HG03378 (cell line): ENCODE measurements around the gene CDC42BPA.

ENCODE experiments used
- ATAC-seq: cut with Tn5 transposase; IDR thresholded peaks from one replicate; pipeline ENCODE4 v1.9.1; 2021; ENCODE audit warnings: mild to moderate bottlenecking, moderate library complexity; ENCODE audit not compliant: unreplicated experiment

The CDC42BPA gene

GRCh38 chr1:227215863-227216510, 102.3 kb downstream of the CDC42BPA start:
- ATAC-seq = no peak

- ATAC-seq = no peak
Observed at GRCh38 chr1:227214207-227214606, 104.1 kb downstream of the CDC42BPA start.

DNA sequence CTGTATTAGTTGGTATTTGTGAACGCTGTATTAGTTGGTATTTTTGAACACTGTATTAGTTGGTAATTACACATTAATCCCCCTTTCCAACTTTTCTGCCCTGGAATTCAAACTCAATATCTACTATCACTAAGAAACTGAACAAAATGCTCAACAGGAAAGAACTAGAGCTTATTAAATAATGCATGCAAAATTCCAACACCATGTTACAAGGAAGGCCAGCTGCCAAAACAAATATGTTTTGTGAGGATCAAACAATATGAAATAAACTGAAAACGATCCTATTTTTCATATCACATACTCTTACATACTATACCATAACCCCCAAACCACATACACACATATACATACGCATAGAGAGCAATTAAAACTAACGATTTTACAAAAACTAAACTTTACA, 104.9 kb downstream of the CDC42BPA start:
- ATAC-seq = no peak

- no peak for ATAC-seq
Observed at GRCh38 chr1:227212164-227212563, 106.1 kb downstream of the CDC42BPA start.

DNA sequence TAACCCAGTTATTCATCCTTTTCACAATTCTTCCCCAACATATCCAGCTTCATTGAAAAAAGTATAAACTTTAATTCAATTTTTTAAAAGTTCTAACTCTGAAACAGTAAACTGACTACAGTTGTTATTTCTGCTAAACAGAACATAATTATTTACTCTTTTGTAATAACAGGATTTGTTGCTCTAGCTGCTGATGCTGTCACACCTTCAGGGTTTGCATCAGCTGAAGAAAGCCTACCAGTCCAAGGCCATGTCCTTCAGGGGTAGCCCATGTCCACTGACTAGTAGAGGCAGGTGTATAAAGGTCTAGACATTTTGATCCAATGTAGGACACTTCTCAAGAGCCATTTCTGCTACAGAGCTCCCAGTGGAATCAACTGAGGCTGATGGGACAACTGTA, 107.7 kb downstream of the CDC42BPA start:
- no peak for ATAC-seq

GRCh38 chr1:227197064-227197463, 121.2 kb downstream of the CDC42BPA start:
- no peak for ATAC-seq

DNA sequence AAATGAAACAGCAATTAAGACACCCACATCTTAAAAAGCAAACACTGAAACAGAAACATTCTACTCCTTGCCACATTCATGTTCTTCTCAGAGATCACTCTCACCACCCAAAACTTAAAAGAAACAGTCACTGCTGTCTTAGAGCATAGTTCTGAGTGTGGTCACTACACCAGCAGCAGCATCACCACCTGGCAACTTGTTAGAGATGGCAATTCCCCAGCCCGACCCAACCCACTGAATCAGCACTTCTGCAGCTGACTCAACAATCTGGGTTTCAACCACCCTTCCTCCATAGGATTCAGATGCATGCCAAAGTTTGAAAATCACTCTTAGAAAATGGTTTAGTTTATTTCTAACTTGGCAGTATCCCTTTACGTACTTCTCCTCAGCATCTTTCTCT, 126.1 kb downstream of the CDC42BPA start:
- ATAC-seq = peak; percentile 56

- ATAC-seq = peak; percentile 55
Observed at GRCh38 chr1:227191607-227192006, 126.7 kb downstream of the CDC42BPA start.

DNA sequence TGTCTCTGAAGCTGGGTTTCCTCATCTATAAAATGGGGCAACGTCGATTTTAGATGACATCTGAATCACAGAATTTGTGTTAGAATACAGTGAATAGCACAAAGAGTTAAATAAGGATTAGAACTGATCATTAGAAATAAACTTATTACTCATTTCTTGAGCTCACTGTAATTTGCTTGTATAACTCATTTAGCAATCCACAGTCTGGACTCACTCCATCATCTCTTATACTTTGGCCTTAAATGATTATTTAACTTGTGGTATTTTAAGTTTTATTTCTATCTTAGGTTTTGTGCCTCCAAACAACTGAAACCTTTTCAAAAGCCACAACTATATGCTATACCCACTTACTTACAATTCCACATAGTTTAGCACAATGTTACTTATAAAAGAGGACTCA, 128.0 kb downstream of the CDC42BPA start:
- ATAC-seq = no peak

DNA sequence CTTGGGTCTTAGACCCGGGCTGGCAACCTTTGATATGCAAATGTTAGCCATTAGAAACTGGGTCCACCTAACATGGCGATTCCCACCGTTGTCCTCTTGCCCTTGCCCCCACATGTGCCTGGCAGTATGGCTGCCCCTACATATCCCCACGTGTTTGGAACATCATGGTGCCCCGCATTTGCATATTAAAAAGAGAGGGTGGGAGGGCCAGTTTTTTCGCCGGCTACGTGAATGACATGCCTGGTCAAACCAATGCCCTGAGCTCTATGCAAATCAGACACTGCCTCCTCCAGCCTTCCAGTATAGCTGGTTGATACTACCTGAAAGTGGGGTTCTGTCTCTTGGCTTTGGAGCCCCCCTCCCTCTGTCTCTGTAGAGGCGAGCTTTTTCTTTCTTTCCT, 133.0 kb downstream of the CDC42BPA start:
- ATAC-seq = no peak

DNA sequence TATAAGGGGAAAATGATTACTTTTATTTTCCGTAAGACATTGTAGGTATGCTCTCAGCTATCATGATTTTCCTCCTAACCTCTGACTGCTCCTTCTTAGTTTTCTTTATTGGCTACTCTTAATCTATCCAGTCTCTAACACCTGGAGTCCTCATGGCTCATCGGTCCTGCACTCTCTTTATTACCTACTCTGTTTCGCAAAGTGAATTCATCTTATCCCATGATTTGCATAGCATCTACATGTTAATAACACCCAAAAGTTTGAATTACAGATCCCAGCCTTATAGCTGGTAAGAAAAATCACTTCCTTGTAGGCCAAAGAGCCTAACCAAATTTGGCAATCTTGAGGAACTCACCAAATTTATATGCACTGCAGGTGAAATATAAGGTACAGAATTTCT, 136.3 kb downstream of the CDC42BPA start:
- ATAC-seq = no peak

DNA sequence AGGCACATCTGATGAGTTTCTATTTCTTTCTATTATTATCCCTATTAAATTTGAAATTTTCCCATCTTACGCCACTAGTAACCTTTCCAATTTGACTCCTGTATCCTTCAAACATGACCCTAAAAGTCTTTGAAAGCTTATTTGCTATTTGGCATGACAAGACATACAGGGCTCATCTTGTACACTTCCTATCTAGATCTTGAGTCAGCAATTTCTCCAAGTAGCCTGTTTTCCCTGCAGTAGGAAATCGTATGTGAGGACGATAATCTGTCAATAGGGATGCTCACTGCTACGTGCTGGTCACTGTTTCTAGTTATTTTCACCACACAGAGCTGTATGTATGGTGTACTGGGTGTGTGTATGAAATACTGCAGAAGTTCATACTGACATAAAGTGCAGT, 142.7 kb downstream of the CDC42BPA start:
- ATAC-seq = no peak

GRCh38 chr1:227174164-227174563, 144.1 kb downstream of the CDC42BPA start:
- no peak for ATAC-seq

GRCh38 chr1:227170361-227171166, 147.7 kb downstream of the CDC42BPA start:
- no peak for ATAC-seq

DNA sequence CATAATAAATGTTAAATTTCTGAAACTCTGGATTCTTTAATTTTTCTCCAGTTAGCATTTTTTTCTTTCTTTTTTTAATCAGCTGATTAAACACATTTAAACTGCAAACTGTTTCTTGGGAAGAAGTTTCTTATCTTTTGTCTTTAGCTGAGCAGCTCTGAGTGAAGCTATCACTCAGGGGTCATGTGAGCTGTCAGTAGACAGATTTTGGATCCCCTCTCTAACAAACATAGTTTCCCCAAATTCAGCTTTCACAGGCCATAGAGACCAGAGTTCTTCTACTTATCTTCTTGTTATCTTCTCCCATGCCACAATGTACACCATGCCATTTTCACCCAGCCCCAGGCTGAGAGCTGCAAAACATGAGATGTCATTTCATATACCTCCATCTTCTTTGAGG, 148.9 kb downstream of the CDC42BPA start:
- ATAC-seq = no peak

DNA sequence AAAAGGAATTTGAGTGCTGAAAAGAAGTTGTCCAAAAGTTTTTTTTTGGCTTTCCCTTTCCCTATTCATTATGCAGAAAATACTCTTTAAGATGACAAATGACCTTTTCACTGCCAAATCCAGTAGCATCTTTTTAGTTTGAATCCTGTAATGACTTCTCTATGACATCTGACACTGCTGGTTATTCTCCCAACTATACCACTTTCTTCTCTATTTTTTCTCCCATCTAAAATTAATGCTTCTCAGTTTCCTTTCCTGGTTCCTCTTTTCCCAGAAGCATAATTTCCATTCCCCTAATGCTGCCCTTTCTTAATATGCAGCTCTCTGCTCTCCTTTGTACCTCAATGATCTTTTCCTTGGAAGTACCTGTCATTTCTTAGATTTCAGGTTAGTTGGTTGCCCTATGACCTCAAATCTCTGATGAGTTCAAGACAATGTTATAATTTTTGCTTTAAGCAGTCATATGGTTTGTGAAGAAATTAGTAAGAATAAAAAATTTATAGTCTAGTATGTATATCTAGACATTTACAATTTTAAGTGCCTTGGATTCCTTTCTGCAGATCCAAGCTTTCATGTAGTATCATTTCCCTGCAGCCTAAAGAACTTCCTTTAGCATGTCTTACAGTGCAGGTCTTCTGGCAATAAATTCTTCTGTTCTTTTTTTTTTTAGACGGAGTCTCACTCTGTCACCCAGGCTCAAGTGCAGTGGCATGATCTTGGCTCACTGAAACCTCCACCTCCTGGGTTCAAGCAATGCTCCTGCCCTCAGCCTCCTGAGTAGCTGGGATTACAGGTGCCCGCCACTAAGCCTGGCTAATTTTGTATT, 150.8 kb downstream of the CDC42BPA start:
- ATAC-seq = no peak

DNA sequence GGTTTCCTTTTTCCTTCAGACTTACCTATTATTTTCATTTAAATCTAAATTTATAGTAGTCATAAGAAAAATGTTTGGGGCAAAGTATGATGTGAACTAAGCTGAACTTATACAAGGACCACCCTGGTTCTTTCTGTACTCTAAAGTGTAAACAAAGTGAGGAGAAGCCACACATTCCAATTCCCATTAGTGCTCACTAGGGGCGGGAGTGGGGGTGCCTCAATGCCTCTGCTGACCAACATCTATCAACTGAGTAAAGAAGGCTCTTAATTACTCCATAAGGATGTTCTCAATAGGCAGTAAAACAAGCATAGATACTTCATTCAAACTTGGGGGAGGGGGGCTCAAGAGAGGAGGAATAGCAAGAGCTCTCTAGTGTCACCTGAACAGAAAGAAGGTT, 151.7 kb downstream of the CDC42BPA start:
- ATAC-seq = no peak

DNA sequence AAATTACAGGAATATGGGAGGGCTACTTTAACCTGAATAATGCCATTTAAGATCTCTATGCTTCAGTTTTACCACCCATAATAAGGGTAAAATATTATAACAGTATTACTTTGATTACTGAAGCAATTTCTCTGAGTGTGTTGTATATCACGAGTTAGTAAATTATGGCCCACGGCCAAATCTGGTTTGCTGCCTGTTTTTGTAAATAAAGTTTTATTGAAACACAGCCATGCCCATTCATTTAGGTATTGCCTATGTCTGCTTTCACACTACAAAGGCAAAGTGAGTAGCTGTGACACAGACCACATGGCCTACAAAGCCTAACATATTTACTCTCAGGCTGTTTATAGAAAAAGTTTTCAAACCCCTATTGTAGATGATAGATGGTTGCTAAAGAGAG, 156.8 kb downstream of the CDC42BPA start:
- no peak for ATAC-seq

DNA sequence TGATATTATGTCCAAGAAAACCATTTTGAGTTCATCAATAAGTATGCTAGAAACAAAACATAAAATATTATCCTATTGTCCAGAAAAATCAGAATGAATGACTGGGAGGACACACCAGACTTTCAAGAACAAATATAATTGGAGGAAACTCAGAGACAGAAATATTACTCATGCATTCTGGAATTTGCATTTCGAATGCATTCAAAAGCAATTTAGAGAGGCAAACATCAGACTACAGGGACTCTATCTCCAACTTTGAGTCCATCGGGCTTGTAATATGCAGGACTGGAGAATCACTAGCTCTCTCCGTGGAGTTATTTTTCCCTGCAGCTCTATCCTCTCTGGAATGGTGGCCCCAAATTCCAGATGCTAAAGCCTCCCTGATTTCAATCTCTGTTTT, 161.8 kb downstream of the CDC42BPA start:
- ATAC-seq = no peak

DNA sequence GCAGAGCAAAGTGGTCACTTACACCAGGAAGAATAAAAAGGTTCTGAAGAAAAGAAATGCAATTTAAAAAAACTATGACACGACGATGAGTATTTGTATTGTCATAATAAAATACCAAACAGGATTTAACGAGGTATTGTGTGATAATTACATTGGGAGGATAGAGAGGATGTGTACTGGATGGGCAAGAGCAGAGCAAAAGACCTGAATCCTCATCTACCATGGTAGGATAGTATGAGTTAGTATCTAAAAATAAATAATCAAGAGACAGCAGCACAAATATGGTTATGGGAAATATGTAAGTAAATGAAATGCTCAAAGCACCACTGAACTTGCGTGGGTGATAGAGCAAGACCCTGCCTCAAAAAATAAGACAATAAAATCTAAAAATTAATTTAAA, 162.6 kb downstream of the CDC42BPA start:
- ATAC-seq = no peak

DNA sequence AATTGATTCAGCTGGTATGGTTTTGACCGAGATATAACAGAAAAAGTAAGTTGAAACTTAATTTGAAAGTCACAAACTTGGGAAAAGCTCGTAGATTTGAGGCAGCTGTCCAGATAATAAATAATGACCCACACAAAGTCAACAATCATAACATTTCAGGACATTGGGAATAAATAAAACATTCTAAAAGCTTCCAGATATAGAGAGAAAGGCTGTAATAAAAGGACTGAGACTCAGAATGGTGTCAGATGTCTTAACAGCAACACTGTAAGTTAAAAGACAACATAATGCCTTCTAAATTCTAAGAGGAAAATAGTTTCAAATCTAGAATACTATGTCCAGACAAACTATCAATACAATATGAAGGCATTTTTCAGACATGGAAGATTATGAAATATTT, 163.3 kb downstream of the CDC42BPA start:
- ATAC-seq = no peak

DNA sequence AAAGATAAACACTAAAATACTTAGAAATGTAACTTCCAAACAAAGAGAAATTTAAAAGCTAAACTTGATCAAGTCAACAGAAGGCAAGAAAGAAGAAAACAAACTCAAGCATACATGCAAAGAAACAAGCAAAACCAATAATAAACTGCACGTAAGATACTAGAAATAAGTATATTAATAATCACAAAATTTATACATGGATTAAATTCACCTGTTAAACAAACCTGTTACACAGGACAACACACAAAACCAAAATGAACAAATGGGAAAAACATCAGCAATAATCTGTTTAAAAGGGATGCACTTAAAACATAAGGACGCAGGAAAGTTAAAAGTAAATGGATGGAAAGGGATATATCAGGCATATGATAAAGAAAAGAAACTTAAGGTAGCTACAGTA, 165.8 kb downstream of the CDC42BPA start:
- ATAC-seq = no peak
